ENCODE data around the gene RAB11FIP5.

GRCh38 chr2:73037947-73038585 is 74.7 kb downstream of the RAB11FIP5 start:
- no peak for TF ChIP-seq POLR2A (IDR thresholded peaks at IDR 0.05)
- TF ChIP-seq, protein P1, sequence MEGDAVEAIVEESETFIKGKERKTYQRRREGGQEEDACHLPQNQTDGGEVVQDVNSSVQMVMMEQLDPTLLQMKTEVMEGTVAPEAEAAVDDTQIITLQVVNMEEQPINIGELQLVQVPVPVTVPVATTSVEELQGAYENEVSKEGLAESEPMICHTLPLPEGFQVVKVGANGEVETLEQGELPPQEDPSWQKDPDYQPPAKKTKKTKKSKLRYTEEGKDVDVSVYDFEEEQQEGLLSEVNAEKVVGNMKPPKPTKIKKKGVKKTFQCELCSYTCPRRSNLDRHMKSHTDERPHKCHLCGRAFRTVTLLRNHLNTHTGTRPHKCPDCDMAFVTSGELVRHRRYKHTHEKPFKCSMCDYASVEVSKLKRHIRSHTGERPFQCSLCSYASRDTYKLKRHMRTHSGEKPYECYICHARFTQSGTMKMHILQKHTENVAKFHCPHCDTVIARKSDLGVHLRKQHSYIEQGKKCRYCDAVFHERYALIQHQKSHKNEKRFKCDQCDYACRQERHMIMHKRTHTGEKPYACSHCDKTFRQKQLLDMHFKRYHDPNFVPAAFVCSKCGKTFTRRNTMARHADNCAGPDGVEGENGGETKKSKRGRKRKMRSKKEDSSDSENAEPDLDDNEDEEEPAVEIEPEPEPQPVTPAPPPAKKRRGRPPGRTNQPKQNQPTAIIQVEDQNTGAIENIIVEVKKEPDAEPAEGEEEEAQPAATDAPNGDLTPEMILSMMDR (IDR thresholded peaks at IDR 0.05) = no peak
- TF ChIP-seq POLR2AphosphoS5 (IDR thresholded peaks at IDR 0.05) = no peak
